Kidney epithelial cell (primary cell): ENCODE data around the gene CDCP2. TPM values are rescaled to one million over a fixed set of nuclear protein-coding genes. Genes with fewer than 3 reads are reported as not detected.
A peak's percentile ranks its signal among the peaks of the same experiment; 100 is the strongest.
"Not testable (repeated sequence)": the region's sequence is repeated elsewhere in the genome, so short reads cannot be mapped to it uniquely, and the experiment has no call there.

ENCODE experiments used
- DNase-seq: peaks from one replicate; pipeline ENCODE4 v3.0.0-alpha.2; 2010; ENCODE audit warnings: low read depth
- H3K27me3 ChIP-seq: 2 replicates; pipeline ENCODE4 v1.6.0; 2011; ENCODE audit warnings: low read length; ENCODE audit not compliant: control insufficient read depth, insufficient read depth
- H3K36me3 ChIP-seq: 2 replicates; pipeline ENCODE4 v1.5.1; 2011; ENCODE audit warnings: low read length; ENCODE audit not compliant: control insufficient read depth, insufficient read depth
- H3K4me3 ChIP-seq: 2 replicates; pipeline ENCODE4 v1.5.1; 2011; ENCODE audit warnings: low read depth, mild to moderate bottlenecking, control low read depth, low read length
- total RNA-seq: library from RNA; depleted of rRNA; stranded (reverse); fragments of >200 nt; gene quantifications from 2 replicates; pipeline ENCODE4 v1.2.3, GENCODE V29; 2015
- TF ChIP-seq, protein P1 (sequence below): IDR thresholded peaks from 2 replicates; pipeline ENCODE4 v1.5.1; 2011; ENCODE audit warnings: mild to moderate bottlenecking, moderate library complexity, low read length, control low read depth, inconsistent platforms; ENCODE audit not compliant: insufficient read depth, poor library complexity, severe bottlenecking

Gene CDCP2
- total RNA-seq, 1 donor from 2014 or later, result not detected

DNA sequence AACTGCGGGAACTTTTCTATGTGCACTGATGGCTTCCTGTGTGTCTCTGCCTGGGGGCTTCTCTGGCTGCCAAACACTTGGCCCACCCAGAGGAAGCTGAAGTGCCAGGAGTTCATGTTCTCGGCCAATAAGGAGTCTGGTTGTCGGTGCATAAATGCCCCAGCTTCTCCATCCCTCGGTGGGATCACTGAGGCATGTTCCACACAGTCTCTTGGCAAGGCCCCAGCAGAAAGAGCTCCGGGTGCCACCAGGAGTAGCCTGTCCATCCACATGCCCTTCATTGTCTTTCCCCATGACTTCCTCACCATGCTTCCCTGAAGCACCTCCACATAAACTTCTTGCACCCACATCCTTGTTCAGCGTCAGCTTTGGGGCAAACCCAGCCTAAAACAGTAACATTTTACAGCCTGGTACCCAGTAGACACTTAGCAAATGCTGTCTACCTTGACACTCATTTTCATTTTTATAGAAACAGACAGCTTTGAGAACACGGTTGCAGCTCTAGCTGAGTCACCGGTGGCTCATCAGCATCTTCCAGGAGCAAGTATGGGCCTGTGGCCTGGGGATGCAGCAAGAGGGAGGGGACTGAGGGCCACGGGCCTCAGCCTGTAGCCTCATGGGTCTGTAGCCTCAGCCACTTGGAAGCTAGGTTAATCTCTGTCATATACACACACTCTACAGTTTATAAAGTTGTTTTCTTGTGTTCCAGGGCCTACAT is 14.8 kb upstream of the CDCP2 start:
- TF ChIP-seq, protein P1, sequence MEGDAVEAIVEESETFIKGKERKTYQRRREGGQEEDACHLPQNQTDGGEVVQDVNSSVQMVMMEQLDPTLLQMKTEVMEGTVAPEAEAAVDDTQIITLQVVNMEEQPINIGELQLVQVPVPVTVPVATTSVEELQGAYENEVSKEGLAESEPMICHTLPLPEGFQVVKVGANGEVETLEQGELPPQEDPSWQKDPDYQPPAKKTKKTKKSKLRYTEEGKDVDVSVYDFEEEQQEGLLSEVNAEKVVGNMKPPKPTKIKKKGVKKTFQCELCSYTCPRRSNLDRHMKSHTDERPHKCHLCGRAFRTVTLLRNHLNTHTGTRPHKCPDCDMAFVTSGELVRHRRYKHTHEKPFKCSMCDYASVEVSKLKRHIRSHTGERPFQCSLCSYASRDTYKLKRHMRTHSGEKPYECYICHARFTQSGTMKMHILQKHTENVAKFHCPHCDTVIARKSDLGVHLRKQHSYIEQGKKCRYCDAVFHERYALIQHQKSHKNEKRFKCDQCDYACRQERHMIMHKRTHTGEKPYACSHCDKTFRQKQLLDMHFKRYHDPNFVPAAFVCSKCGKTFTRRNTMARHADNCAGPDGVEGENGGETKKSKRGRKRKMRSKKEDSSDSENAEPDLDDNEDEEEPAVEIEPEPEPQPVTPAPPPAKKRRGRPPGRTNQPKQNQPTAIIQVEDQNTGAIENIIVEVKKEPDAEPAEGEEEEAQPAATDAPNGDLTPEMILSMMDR, result no peak
- H3K36me3 ChIP-seq, result no peaks in the 10 kb centered on the region
- no peaks in the 10 kb centered on the region for H3K27me3 ChIP-seq
- no peak overlapping the region for H3K4me3 ChIP-seq
- peak; percentile 14 for DNase-seq

DNA sequence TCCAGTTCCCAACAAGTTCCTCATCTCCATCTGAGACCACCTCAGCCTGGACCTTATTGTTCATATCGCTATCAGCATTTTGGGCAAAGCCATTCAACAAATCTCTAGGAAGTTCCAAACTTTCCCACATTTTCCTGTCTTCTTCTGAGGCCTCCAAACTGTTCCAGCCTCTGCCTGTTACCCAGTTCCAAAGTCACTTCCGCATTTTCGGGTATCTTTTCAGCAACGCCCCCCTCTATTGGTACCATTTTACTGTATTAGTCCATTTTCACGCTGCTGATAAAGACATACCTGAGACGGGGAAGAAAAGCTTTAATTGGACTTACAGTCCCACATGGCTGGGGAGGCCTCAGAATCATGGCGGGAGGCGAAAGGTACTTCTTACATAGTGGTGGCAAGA is 13.6 kb upstream of the CDCP2 start:
- not testable (repeated sequence) for H3K4me3 ChIP-seq, DNase-seq, H3K27me3 ChIP-seq, H3K36me3 ChIP-seq

DNA sequence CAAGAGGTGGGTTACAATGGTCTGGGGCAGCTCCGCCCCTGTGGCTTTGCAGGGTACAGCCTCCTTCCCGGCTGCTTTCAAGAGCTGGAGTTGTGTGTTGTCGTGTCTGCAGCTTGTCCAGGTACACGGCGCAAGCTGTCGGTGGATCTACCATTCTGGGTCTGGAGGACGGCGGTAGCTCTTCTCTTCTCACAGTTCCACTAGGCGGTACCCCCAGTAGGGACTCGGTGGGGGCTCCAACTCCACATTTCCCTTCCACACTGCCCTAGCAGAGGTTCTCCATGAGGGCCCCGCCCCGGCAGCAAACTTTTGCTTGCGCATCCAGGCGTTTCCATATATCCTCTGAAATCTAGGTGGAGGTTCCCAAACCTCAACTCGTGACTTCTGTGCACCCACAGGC is 12.3 kb upstream of the CDCP2 start:
- H3K36me3 ChIP-seq, result no peaks in the 10 kb centered on the region
- TF ChIP-seq, protein P1, result no peak
- H3K4me3 ChIP-seq, result no peak overlapping the region
- peaks cover under 1% of the 10 kb centered on the region for H3K27me3 ChIP-seq
- no peak for DNase-seq

DNA sequence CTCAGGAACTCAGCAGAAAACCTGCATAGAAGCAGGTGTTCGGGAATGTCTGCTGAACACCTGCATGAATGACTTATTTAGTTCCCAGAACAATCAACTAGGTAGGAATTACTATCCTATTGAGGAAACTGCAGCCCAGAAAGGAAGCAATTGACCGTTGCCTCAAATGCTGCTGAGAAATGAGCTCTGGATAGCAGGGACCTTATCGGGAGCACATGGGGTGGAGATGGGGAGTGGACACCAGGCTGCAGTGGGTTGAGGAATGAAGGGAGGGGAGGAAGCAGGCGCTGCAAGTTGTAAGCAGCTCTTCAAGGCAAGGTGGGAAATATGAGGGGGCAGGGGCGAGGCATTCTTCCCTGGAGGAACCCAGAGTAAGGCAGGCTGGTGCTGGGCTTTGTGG is 10.8 kb upstream of the CDCP2 start:
- TF ChIP-seq, protein P1, result no peak
- Histone ChIP-seq H3K27me3 (peaks cover 2% of the 10 kb centered on the region), H3K4me3 (no peak overlapping the region), H3K36me3 (no peaks in the 10 kb centered on the region)
- no peak for DNase-seq

GRCh38 chr1:54163051-54163450 is 10.3 kb upstream of the CDCP2 start:
- Histone ChIP-seq H3K27me3 (peaks cover 2% of the 10 kb centered on the region), H3K4me3 (no peak overlapping the region), H3K36me3 (no peaks in the 10 kb centered on the region)
- no peak for DNase-seq
- TF ChIP-seq, protein P1, result no peak

DNA sequence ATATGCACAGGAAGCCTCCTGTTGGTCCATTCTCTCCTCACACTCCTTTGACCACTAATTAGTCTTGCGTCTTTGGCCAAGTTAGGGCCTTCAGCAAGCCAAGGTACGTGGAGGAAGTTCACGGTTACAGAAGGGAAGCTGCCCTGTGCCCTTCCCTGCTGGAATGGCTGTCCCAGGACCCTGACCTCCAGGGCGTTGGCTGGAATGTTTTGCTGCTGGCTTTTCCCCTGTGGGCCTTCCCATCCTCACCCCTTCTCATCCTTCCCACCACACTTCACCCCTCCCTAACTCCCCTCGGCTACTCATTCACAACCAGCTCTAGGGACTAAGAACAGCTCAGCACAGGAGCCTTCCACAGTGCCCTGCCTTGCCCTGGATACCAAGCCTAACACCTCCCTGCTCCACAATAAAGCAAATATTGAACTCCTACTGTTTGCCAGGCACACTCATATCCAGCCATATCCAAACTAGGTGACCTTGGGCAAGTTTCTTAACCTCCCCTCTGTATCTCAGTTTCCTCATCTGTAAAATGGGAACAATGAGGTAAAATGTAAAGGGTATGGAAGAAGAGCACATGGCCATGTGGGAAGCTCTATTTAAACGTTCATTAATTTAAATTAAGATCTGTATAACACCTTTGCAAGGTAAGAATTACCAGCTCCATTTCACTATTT is 8.8 kb upstream of the CDCP2 start:
- TF ChIP-seq, protein P1, result no peak
- no peak for DNase-seq
- peaks cover 2% of the 10 kb centered on the region for H3K27me3 ChIP-seq
- no peaks in the 10 kb centered on the region for H3K36me3 ChIP-seq
- H3K4me3 ChIP-seq, result no peak overlapping the region
